H1 (cell line): Measurements from ENCODE around the gene IDH3A. TPM values are rescaled to one million over a fixed set of nuclear protein-coding genes. Genes with fewer than 3 reads are reported as not detected.

Experiments
- BCL11A ChIP-seq, 2 experiments: IDR thresholded peaks; one replicate each; pipeline ENCODE4 v1.6.1; 2011; ENCODE audit warnings: low read depth in 2 of 2, low read length in 2 of 2, mild to moderate bottlenecking in 2 of 2
- BRCA1 ChIP-seq: IDR thresholded peaks from 2 replicates; pipeline ENCODE4 v1.6.1; 2012; ENCODE audit warnings: low read depth, low read length, improper control_type of control experiment
- CHD7 ChIP-seq: fragments of 300-600 bp; sonication (generic); IDR thresholded peaks from 2 replicates; pipeline ENCODE4 v1.7.1; 2012; ENCODE audit warnings: low read length, moderate library complexity, mild to moderate bottlenecking, inconsistent platforms; ENCODE audit not compliant: insufficient replicate concordance
- KDM1A ChIP-seq: fragments of 200-600, 300-600 bp; sonication (generic); IDR thresholded peaks from 2 replicates; pipeline ENCODE4 v1.7.1; 2016; ENCODE audit warnings: mild to moderate bottlenecking, low read length, borderline replicate concordance
- KDM5A ChIP-seq: fragments of 200-600 bp; IDR thresholded peaks from 2 replicates; pipeline ENCODE4 v1.7.1; 2012; ENCODE audit warnings: mild to moderate bottlenecking, low read length, inconsistent platforms, mixed read lengths
- TAF1 ChIP-seq: IDR thresholded peaks from 2 replicates; pipeline ENCODE4 v1.6.1; 2011; ENCODE audit warnings: mild to moderate bottlenecking, low read depth, low read length
- polyA plus RNA-seq, 7 experiments: library from polyadenylated mRNA; depleted of rRNA in 3 of 7; stranded (reverse) in 5 of 7; unstranded in 2 of 7; fragments of >200 nt in 5 of 7; fragments of 200-250 nt in 2 of 7; gene quantifications; 1 replicate in 5 of 7; 2 replicates in 1 of 7; 4 replicates in 1 of 7; pipeline versions ENCODE4 v1.2.1 to v1.2.3, GENCODE V29; 2011 to 2013; ENCODE audit warnings: missing spikeins in 2 of 7, mixed read lengths in 2 of 7
- total RNA-seq: library from RNA; stranded (reverse); fragmentation: NEBNext Ultra II Directional; extraction: Animal tissue kit (Norgen Biotek cat#: 25700); gene quantifications from 2 replicates; pipeline ENCODE4 v1.2.1, GENCODE V29; 2021
- TF ChIP-seq, protein P1 (sequence below): IDR thresholded peaks from 2 replicates; pipeline ENCODE4 v1.6.1; 2011; ENCODE audit warnings: low read depth, mild to moderate bottlenecking, low read length; ENCODE audit not compliant: insufficient read depth

Gene IDH3A
- total and polyA plus RNA-seq, 2 of the 8 experiments (the other 6 are each of a cell fraction or from before 2014, with no cell fraction given), result 23.4 to 36.8 TPM

DNA sequence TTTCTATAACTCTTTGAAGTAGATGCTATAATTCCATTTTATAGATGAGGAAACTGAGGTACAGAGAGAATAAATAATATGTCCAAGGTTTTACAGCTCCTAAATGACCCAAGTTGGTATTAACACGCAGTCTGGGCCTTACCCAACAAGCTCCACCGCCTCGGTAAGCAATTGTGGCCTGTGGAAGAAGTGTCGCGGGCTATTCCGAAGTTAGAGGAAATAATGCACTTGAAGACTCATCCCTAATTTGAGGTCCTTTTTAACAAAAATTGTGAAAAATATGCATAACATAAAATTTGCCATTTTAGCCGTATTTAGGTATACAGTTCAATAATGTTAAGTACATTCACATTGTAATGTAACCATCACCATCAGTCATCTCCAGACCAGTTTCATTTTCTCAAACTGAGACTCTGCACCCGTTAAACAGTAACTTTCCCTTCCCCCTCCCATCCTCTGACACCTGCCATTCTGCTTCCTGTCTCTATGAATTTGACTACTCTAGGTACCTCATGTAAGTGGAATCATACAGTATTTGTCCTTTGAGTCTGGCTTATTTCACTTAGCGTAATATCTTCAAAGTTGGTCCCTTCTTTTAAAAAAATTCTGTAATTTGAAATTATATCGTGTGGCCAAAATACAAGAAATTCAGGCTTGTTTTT, 18.2 kb downstream of the IDH3A start (continued):
- TF ChIP-seq CHD7 (no peak), KDM5A (no peak), BRCA1 (no peak), KDM1A (no peak), BCL11A (IDR thresholded peaks at IDR 0.05; ENCODE audit: low read depth in 2 of 2, low read length in 2 of 2) (no peak), TAF1 (no peak)
- TF ChIP-seq, protein P1, sequence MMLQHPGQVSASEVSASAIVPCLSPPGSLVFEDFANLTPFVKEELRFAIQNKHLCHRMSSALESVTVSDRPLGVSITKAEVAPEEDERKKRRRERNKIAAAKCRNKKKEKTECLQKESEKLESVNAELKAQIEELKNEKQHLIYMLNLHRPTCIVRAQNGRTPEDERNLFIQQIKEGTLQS, result no peak
- TF ChIP-seq, all 59 proteins: peak for 0
